HFF-Myc (cell line): ENCODE results near the gene ZDHHC11.
"Not testable (repeated sequence)": the region's sequence is repeated elsewhere in the genome, so short reads cannot be mapped to it uniquely, and the experiment has no call there.

Source experiments
- DNase-seq: peaks from one replicate; pipeline ENCODE4 v3.0.0-alpha.2; 2011; ENCODE audit warnings: low read depth; ENCODE audit errors: extremely low read depth
- H3K4me3 ChIP-seq: replicated peaks from 2 replicates; pipeline ENCODE4 v1.5.1; 2011; ENCODE audit warnings: low read depth, mild to moderate bottlenecking, control low read depth, low read length
- CTCF ChIP-seq: IDR thresholded peaks from 2 replicates; pipeline ENCODE4 v1.5.1; 2012; ENCODE audit warnings: mild to moderate bottlenecking, low read depth, low read length, control low read depth; ENCODE audit errors: missing control alignments

The ZDHHC11 gene

GRCh38 chr5:771087-771781, 79.6 kb downstream of the ZDHHC11 start:
- DNase-seq, H3K4me3 ChIP-seq: not testable (repeated sequence)

GRCh38 chr5:770585-770984, 80.2 kb downstream of the ZDHHC11 start:
- not testable (repeated sequence) for H3K4me3 ChIP-seq, DNase-seq

- not testable (repeated sequence) for DNase-seq, H3K4me3 ChIP-seq
These were observed 81.2 kb downstream of the ZDHHC11 start for GRCh38 chr5:769485-770145.

- no peak for DNase-seq
- no peak overlapping the region for H3K4me3 ChIP-seq
- TF ChIP-seq CTCF: no peak
These were observed 83.9 kb downstream of the ZDHHC11 start for GRCh38 chr5:766666-767431.

GRCh38 chr5:765948-766631, 84.7 kb downstream of the ZDHHC11 start:
- DNase-seq: no peak
- TF ChIP-seq CTCF: no peak
- no peak overlapping the region for H3K4me3 ChIP-seq

- H3K4me3 ChIP-seq: no peak overlapping the region
- TF ChIP-seq CTCF: no peak
- no peak for DNase-seq
These were observed 86.6 kb downstream of the ZDHHC11 start for GRCh38 chr5:763998-764781.

- no peak for TF ChIP-seq CTCF
- no peak for DNase-seq
- H3K4me3 ChIP-seq: no peak overlapping the region
These were observed 87.4 kb downstream of the ZDHHC11 start for GRCh38 chr5:763397-763796.

GRCh38 chr5:762996-763395, 87.8 kb downstream of the ZDHHC11 start:
- not testable (repeated sequence) for H3K4me3 ChIP-seq, DNase-seq
